GM18498 (cell line): Measurements from ENCODE around the gene TNK2.
"Not testable (repeated sequence)": the region's sequence is repeated elsewhere in the genome, so short reads cannot be mapped to it uniquely, and the experiment has no call there.

Experiments
- ATAC-seq: cut with Tn5 transposase; IDR thresholded peaks from one replicate; pipeline ENCODE4 v1.9.1; 2021; ENCODE audit warnings: mild to moderate bottlenecking, moderate library complexity; ENCODE audit not compliant: unreplicated experiment

Gene TNK2

DNA sequence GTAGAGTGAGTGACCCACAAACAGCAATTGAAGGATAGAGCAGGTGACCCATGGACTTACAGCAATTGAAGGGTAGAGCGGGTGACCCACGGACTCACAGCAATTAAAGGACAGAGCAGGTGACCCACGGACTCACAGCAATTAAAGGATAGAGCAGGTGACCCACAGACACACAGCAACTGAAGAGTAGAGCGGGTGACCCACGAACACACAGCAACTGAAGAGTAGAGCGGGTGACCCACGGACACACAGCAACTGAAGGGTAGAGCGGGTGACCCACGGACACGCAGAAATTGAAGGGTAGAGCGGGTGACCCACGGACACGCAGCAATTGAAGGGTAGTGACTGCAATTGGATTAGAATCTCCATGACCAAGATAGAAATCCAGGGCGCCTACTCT is 9.8 kb upstream of the TNK2 start:
- ATAC-seq = no peak

DNA sequence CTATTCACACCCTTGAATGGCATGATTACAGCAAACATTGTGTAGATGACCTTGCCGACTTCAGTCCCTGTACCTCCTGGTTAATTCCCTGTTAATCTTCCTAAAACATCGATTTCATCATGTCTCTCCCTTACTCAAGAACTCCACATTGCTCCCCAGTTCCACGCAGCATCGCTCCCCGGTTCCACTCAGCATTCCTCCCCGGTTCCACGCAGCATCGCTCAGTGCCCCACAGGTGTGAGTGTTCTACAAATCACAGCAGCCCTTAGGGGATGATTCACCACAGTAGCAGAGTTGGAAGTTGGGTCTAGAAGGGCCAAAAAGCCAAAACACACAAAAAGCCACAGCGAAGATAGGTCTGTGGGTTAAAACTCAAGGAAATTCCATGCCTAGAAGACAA is 8.6 kb upstream of the TNK2 start:
- ATAC-seq = no peak

DNA sequence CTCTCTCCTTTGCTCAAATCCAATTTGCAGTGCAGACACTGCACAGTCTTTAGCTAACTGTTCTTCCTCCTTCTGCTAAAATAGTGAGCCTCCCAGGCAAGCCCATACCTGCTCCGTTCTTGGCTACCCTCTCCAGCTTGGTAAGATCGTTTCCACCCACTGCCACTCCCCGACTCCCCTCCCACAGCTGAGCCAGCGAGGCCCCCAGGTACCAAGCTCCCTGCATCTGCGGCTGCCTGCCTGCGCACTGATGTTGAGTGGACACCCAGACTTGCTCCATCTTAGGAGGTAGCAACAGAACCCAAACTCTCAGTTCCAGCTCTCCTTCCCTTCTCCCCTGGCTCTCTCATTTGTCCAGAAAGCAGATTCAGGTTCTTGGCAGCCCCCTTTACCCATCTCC is 7.9 kb upstream of the TNK2 start:
- no peak for ATAC-seq

DNA sequence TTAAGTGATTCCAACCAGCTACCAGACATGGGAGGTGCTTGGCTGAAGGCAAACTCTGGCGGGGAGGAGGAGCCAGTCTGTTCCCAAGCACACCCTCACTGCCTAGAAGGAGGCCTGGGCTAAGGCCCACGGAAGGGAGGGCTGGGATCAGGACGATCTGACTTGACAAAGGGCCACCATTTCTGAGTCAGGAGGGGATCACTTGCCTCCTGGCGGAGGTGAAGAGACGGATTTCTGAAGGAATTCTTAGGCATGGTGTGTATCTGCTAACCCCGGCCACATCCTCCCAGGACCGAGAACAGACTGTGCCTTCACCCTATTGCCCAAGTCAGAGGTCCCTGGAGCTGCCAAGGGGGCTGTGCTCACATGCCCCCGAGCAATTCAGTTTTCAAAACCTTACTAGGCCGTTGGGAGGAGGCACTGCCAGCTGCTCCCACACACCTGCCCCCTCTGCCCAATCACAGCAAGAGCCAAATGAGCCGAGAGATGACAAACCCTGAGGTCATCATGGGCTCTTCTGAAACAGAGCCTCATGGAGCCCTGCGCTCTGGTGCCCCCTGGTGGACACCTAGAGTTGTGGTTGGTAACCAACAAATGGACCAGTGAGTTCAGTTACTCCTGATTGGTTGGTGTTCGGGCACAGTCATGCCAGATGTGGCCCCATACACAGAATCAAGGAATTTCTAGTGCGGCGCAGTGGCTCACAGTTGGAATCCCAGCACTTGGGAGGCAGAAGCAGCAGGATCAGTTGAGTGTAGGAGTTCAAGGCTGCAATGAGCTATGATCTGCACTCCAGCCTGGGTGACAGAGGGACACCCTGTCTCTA is 6.5 kb upstream of the TNK2 start:
- ATAC-seq = peak; percentile 87

DNA sequence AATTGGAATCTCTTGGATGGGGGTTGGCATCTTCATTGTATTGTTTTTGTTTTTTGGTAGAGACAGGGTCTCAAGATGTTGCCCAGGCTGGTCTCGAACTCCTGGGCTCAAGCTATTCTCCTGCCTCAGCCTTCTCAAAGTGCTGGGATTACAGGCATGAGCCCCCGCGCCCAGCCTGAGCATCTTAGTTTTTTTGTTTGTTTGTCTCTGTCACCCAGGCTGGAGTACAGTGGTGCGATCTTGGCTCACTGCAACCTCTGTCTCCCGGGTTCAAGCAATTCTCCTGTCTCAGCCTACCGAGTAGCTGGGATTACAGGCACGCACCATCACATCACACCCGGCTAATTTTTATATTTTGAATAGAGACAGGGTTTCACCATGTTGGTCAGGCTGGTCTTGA is 5.8 kb upstream of the TNK2 start:
- not testable (repeated sequence) for ATAC-seq

DNA sequence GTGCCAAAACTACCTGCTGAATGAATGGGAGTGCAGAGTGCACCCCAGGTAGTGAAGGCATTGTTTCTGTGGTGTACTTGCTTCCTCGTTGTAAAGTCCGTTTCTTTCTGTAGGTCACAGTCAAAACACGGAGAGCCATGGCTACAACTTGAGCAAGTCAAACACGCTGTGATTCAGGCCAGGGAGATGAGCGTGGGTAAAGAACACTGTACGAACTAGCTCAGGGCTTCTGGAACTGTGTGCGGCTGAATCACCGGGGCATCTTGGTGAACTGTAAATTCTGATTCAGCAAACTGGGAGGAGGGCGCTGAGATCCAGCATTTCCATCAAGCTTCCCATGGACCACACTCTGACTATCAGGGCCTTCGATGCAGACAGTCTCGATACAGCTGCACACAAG is 5.0 kb upstream of the TNK2 start:
- ATAC-seq = no peak

DNA sequence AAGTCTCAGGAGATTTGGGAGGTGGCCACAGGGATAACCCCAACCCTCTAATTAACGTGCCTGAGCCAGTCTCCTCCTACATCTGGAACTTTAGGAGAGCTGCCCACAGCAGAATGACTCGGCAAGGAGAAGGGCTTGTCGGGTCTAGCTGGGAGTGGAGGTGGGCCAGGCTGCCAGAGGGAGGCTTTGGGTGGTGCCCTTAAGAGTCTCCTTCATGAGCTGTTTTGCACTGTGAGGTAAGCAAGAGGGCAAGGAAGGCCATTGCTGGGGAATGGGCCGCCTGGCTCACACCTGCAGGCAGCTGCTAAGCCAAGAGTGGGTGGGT is 3.6 kb upstream of the TNK2 start:
- ATAC-seq = no peak

DNA sequence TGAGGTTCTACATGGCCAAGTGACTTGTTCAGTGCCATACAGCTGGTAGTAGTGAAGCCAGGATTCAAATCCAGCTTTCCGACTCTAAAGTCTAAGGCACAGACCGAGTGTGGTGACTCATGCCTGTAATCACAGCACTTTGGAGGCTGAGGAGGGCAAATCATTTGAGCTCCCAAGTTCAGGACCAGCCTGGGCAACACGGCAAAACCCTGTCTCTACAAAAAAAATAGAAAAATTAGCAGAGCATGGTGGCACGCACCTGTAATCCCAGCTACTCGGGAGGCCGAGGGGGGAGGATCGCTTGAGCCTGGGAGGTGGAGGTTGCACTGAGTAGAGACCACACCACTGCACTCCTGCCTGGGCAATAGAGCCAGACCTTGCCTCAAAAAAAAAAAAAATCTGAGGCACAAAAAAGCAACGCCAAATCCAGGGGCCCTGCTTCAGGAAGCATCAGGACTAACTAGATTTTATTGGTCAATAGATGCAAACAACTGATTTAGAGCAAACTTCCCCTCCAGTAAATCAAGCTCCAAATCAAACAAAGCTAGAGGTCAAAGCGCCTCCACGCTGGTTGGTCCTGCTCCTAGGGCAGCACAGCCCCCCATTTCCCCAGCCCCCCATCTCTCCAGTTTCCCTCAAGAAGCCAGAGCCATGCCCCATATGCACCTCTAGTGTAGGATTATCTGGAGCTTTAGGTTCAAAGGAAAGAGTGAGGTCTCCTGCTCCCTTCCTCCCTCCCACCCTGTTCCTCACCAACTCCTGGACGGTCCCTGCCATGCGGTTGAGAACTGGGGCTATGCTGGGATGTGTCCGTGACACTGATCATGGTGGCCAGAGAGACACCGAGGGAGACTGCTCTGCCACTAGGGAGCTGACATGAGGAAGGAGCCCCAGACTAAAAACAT is 2.9 kb upstream of the TNK2 start:
- no peak for ATAC-seq

DNA sequence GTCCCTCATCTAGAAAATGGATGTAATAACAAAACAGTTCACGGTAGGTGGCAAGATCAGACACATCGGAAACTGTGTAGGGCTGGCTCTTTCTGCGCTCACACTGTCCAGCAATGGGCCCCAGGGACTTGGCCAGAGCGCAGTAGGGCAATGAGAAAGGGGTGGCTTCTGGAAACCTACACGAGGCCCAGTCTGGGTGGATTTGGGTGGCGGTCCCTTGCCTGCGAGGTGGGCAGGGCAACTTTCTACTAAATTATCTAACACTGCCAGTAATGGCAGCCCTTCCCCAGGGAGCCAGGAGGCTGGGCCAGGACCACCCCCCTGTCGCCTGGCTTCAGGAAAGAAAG is 2.1 kb upstream of the TNK2 start:
- no peak for ATAC-seq

DNA sequence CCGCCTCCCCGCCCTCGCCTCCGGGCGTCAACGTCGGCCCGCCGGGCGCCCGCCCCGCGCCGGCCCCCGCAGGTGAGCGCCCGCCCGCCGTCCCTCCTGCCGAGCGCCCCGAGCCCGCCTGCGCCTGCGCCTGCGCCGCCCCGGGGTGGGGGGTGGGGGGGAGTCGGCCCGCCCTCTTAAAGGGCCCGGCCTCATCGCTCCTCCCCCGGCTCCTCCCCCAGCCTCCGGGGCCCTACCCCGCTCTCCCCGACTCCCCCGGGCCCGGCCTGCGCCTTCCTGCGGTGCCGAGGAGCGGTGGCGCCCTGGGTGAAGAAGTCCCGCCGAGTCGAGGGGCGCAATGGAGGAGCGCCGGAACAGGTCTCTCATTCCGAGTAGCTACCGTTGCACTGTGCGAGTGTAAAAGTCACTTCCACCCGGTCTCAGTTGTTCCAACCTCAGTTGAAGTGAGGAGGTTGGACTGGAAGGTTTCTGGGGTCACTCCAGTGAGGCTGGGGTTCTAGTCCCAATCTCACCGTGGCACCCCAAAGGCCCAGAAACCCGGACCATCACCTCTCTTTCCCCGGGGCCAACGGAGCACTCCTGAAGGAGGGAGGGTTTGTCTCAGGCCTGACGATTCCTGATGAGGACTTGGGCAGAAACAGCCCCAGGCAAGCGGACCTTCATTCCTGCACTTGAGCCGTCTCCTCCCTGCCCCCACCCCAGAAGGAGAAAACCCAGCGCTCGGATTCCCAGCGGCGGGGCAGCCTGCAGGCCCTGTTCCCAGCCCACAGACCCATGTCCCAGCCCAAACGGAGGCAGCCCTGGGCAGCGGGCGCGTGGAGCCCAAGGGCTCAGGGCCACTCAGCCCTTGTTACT is 1.5 kb upstream of the TNK2 start:
- ATAC-seq = peak; percentile 45

DNA sequence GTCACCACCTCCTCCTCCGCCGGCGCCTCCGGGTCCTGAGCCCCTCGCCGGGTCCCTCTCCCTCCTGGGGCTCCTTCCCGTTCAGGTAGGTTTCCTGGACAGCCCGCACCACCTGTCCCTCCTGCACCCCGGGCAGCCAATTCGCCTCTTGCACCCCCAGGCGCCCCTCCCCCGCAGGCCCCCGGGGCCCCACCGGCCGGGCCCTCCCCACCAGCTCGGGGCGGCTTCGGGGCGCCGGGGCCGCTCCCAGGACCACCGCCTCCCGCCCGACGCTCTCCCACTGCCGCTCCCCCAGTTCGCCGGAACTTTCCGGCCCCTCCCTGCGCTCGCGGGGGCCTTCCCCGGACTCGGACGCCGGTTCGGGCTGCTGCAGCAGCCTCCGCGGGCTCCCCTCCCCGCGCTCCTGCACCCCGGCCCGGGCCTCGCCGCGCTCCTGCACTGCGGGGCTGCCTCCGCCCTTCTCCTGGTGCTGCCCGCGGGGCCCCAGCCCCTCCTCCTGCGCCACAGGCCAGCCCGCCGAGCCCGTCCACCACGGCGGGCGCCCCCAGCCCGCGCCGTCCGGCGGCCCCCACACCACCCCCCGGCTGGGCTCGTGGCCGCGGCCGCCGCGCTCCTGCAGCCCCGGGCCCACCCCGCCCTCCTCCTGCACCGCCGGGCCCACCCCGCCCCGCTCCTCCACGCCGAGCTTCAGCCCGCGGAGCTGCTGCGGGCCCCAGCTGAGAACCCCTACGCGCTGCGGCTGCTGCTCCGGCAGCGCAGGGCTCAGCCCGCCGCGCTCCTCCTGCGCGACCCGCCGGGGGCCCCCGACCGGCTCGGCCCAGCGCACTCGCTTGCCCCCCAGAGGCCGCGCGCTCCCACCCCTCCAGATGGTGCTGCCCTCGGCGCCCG is 587 bp upstream of the TNK2 start:
- ATAC-seq = peak; percentile 25

DNA sequence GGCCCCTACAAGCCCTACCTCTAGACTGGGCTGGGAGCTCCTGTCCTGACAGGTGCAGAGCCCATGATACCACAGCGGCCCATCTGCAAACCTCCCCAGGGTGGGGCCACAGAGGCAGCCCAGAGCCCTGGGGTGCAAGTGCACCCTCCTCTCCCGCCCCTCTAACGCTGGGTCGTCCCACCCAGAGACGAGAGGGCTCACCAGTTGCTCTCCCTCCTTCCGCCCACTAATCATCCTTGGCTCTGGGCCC is 742 bp downstream of the TNK2 start:
- ATAC-seq = peak; percentile 21

DNA sequence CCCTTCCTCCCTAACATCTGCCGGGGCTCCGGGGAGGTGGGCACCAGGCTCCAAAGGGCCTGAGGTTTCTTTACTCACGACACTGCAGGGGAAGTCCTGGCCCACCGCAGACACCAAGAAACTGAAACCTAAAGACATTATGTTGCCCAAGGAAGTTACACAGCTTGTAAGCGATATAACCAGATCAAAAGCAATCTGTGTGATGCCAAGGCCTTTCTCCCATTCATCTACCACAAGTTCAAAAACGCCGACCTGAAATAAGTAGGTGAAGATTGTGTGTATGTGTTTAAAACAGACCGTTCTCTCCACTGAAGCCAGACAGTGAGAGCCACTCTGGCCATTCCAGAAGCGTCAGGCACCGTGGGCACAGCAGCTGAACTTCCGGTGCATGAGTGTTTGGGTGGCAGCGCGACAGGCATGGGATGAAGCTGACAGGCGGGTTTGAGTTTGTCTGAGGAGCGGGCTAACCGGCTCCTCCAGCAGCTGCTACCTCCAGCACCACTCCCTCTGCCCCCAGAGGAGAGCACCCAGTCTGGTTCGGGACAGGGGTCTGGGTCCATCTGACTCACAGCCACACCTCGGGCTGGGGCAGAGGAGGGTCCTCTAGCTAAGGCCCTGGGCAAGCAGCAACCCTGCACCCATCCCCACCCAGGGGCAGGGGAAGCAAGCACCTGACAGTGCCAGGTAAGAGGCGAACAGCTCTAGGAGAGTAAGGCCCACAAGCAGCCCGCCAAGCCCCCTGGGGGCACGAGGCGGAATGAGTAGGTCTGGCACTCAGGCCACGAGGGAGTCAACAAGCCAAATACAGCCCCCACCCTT is 1.3 kb downstream of the TNK2 start:
- ATAC-seq = peak; percentile 33

DNA sequence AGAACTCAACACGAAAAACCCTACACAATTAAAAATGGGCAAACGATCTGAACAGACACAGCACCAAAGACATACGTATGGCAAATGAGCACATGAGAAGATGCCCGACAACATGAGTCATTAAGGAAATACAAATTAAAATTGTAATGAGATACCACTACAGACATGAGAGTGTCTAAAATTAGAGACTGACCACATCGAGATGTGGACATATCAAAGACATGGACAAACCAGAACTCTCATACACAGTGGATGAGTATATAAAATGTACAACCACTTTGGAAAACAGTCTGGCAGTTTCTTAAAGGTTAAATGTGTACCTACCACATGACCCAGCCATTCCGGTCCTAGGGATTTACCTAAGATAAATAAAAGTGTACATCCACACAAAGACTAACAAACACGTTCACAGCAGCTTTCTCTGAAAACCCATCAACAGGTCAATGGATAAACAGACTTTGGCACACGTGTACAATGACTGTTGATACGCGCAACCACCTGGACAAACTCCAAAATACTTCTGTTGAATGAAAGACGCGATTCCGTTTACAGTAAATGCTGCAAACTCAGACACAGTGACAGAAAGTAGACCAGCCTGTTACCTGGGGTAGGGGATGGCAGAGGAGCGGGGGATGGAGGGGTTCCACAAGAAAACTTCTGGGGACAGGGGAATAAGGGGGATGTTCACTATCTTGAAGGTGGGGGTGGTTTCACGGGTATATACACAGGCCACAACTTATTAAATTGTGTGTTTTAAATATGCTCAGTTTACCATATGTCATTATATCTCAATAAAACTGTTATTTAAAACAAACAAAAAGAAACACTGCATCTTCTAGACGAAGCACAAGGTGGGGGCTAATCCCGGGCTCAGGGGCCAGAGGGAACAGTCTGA is 2.1 kb downstream of the TNK2 start:
- no peak for ATAC-seq

DNA sequence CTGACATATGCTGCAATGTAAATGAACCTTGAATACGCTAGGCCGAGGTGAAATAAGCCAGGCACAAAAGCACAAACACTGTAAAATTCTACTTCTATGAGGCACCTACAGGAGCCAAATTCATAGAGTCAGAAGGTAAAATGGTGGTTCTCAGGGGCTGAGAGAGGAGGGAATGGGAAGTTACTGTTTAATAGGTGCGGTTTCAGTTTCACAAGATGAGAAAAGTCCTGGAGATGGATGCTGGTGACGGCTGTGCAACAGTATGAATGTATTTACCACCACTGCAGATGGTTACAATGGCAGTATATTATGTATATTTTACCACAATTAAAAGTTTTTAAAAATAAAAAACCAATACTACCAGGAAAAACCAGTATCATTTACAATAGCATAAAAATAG is 4.0 kb downstream of the TNK2 start:
- no peak for ATAC-seq

DNA sequence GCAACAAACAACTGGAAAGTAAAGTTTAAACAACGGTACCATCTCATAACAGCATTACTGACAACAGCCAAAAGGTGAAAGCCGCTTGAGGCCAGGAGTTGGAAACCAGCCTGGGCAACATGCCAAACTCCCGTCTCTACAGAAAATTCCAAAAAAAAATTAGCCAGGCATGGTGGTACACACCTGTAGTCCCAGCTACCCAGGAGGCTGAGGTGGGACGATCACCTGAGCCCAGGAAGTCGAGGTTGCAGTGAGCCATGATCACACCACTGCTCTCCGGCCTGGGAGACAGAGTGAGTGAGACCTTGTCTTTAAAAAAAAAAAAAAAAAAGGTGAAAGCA is 4.4 kb downstream of the TNK2 start:
- no peak for ATAC-seq

DNA sequence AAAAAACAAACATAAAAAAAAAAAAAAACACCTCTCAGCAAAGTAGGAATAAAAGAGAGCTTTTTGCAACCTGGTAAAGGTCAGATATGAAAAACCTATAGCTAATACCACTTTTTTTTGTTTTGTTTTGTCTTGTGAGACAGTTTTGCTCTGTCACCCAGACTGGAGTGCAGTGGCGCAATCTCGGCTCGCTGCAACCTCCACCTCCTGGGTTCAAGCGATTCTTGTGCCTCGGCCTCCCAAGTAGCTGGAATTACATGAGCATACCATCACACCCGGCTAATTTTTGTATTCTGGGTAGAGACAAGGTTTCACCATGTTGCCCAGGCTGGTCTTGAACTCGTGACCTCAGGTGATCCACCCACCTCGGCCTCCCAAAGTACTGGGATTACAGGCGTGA is 5.7 kb downstream of the TNK2 start:
- ATAC-seq = not testable (repeated sequence)

DNA sequence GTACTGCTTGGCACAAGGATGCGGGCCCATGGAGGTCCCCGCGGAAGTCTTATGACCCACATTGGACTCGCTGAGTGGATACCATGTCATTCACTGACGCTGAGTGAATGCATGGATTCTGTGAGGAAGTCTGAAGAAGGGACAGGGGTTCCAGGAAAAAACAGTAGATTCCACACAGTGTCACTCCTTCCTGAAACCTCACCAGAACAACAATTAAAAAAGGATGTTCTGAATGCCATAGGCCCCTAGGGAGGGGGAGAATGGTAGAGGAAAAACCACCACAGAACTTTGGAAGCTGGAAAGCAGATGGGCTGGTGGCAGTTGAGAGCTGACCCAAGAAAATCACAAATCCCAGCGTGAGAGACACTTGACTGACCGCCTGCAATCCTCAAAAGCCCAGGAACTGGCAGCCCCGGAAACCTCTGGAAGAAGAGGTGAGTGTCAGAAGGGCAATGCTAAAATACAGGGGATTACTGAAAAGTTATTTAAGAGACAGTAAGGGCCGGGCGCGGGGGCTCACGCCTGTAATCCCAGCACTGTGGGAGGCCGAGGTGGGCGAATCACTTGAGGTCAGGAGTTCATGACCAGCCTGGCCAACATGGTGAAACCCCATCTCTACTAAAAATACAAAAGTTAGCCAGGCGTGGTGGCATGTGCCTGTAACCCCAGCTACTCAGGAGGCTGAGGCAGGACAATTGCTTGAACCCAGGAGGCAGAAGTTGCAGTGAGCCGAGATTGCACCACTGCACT is 6.3 kb downstream of the TNK2 start:
- ATAC-seq = not testable (repeated sequence)
